Tibial nerve (tissue), 4 donors: ENCODE data around the gene PRKAR1B. TPM values are rescaled to one million over a fixed set of nuclear protein-coding genes. Genes with fewer than 3 reads are reported as not detected.

Experiments used
- DNase-seq, 2 donors: peaks; one replicate each; pipeline ENCODE4 v3.0.0-alpha.2; 2019; ENCODE audit warnings: low spot score in 2 of 2
- H3K27ac ChIP-seq, 4 donors: fragments of 200-600 bp; sonication (generic) in 3 of 4; one replicate each; pipeline ENCODE4 v1.5.1; 2017 to 2019; ENCODE audit warnings: mild to moderate bottlenecking in 1 of 4
- H3K27me3 ChIP-seq, 2 donors: fragments of 200-600 bp; sonication (generic) in 1 of 2; one replicate each; pipeline versions ENCODE4 v1.5.1 to v1.6.0; 2017 to 2019
- H3K36me3 ChIP-seq, 3 donors: fragments of 200-600 bp; sonication (generic); one replicate each; pipeline ENCODE4 v1.5.1; 2018 to 2019
- H3K4me1 ChIP-seq, 4 donors: fragments of 200-600 bp; sonication (generic) in 3 of 4; one replicate each; pipeline ENCODE4 v1.5.1; 2017 to 2019
- H3K4me3 ChIP-seq, 4 donors: fragments of 200-600 bp; sonication (generic) in 3 of 4; one replicate each; pipeline ENCODE4 v1.5.1; 2017 to 2019; ENCODE audit warnings: mild to moderate bottlenecking in 1 of 4, moderate library complexity in 1 of 4
- H3K9me3 ChIP-seq, 4 donors: fragments of 200-600 bp; sonication (generic) in 3 of 4; one replicate each; pipeline ENCODE4 v1.5.1; 2017 to 2019
- EP300 ChIP-seq, 2 donors: sonication (generic); formaldehyde crosslinking; IDR thresholded peaks; one replicate each; pipeline ENCODE4 v1.6.1; 2017; ENCODE audit warnings: antibody characterized with exemption in 2 of 2, mild to moderate bottlenecking in 1 of 2
- POLR2A ChIP-seq, 2 donors: fragments of 450-650 bp; IDR thresholded peaks; one replicate each; pipeline ENCODE4 v1.6.1; 2017; ENCODE audit warnings: antibody characterized with exemption in 2 of 2, mild to moderate bottlenecking in 2 of 2, moderate library complexity in 2 of 2
- WGBS, 2 donors: methylation state at CpG; one replicate each; pipeline ENCODE4 v1.1.5; 2018; 5-methylcytosine and 5-hydroxymethylcytosine counted together
- total RNA-seq, 4 donors: library from RNA; depleted of rRNA; stranded (reverse); fragments of >200 nt; gene quantifications; one replicate each; pipeline ENCODE4 v1.1.0, GENCODE V29; 2016
- TF ChIP-seq, protein P1 (sequence below), 5 experiments: fragments of 200-600 bp in 3 of 5; fragments of 450-650 bp in 2 of 5; sonication (generic) in 3 of 5; IDR thresholded peaks; one replicate each; pipeline ENCODE4 v1.5.1; 2016 to 2019; ENCODE audit warnings: antibody characterized with exemption in 5 of 5, mild to moderate bottlenecking in 3 of 5, moderate library complexity in 2 of 5

PRKAR1B gene
- total RNA-seq, 4 donors from 2014 or later, result 2.7 to 12.3 (median 4.8) TPM

DNA sequence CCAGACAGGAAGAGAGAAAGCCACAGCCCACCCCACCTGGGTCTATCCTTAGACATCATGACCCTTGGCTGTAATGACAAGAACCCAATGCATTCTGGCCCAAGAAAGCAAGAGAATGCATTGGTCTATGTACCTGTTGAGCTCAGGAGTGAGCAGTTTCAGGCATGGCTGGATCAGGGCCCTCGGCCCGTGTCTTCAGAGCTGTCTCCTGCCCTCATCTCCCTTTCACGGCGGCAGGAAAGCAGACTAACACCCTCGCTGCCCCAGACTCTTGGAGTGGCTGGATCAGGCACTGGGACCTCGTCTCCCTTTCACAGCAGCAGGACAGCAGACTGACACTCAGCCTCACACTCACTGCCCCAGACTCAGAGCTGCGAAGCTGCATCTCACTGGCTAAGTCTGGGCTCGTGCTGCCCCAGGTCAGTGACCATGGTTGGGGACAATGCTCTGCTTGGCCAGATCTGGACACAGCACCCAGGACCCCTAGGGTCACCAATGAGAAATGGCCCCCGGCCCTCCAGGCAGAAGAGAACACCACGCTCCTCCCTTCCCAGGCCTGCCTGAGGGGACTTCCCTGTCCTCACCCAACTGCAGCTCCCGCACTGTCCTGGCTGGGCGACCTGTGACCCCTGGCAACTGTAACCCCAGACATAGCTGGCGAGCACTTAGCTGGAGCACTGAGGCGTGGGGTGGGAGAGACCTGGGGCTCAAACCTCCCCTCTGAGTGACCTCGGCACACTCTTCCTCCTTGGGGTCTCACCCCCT lies 194.5 kb downstream of the PRKAR1B start:
- WGBS, 2 donors, result 74% methylated on average over 10 to 14 of the region's 15 CpGs
- H3K9me3 ChIP-seq, result peaks cover 0 to 10% (median 0%) of the 10 kb centered on the region in 4 donors
- no peak for TF ChIP-seq POLR2A (IDR thresholded peaks at IDR 0.05)
- TF ChIP-seq, protein P1, sequence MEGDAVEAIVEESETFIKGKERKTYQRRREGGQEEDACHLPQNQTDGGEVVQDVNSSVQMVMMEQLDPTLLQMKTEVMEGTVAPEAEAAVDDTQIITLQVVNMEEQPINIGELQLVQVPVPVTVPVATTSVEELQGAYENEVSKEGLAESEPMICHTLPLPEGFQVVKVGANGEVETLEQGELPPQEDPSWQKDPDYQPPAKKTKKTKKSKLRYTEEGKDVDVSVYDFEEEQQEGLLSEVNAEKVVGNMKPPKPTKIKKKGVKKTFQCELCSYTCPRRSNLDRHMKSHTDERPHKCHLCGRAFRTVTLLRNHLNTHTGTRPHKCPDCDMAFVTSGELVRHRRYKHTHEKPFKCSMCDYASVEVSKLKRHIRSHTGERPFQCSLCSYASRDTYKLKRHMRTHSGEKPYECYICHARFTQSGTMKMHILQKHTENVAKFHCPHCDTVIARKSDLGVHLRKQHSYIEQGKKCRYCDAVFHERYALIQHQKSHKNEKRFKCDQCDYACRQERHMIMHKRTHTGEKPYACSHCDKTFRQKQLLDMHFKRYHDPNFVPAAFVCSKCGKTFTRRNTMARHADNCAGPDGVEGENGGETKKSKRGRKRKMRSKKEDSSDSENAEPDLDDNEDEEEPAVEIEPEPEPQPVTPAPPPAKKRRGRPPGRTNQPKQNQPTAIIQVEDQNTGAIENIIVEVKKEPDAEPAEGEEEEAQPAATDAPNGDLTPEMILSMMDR (IDR thresholded peaks at IDR 0.05), result no peak
- no peak for TF ChIP-seq EP300 (IDR thresholded peaks at IDR 0.05)
- no peaks in the 10 kb centered on the region for H3K36me3 ChIP-seq
- DNase-seq, result no peak
- H3K4me3 ChIP-seq, result no peak overlapping the region
- no peak overlapping the region for H3K27ac ChIP-seq
- peaks cover 0 to under 1% (median 0%) of the 10 kb centered on the region in 4 donors for H3K4me1 ChIP-seq
- H3K27me3 ChIP-seq, result peaks cover 0 to 10% of the 10 kb centered on the region in 2 donors

DNA sequence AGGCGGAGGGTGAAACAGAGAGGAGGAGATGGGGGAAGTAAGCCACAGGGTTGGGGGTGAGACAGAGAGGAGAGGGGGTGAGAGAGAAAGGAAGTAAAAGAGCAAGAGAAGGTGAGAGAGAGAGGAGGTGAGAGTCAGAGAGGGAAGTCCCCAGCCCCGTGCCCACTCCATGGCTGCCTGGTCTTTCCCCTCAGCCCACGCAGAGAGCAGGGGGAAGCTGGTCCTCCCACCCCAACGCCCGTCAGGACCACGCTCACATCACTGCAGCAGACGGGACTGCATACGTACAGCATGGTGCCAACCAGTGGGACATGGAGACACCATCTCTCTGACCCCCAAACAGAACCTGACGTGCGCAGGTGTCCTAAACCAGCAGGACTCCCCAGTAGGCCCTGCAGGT lies 195.3 kb downstream of the PRKAR1B start:
- no peak for DNase-seq
- H3K27me3 ChIP-seq, result peaks cover 0 to 11% of the 10 kb centered on the region in 2 donors
- TF ChIP-seq, protein P1 (IDR thresholded peaks at IDR 0.05), result no peak
- TF ChIP-seq EP300 (IDR thresholded peaks at IDR 0.05), result no peak
- TF ChIP-seq POLR2A (IDR thresholded peaks at IDR 0.05), result no peak
- WGBS, 2 donors, result 74 to 79% methylated on average over 10 of the region's 10 CpGs
- peaks cover 0 to 12% (median 0%) of the 10 kb centered on the region in 4 donors for H3K9me3 ChIP-seq
- no peak overlapping the region for H3K4me3 ChIP-seq
- H3K4me1 ChIP-seq, result no peaks in the 10 kb centered on the region
- no peak overlapping the region for H3K27ac ChIP-seq
- H3K36me3 ChIP-seq, result no peaks in the 10 kb centered on the region

DNA sequence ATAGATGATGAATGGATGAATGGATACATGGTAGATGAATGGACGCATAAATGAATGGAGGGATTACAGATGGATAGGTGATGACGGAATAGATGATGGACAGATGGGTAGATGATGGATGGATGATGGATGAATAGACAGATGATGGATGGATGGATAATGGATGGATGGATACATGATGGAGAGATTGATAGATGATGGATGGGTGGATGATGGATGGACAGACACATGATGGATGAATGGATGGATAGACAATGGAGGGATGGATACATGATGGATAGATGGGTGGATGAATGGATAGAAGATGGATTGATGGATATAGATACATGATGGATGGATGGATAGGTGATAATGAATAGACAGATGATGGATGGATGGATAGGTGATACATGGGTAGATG lies 198.6 kb downstream of the PRKAR1B start:
- Histone ChIP-seq H3K27ac (no peak overlapping the region), H3K9me3 (peaks cover 0 to 11% (median 0%) of the 10 kb centered on the region in 4 donors), H3K36me3 (no peaks in the 10 kb centered on the region), H3K27me3 (peaks cover 0 to 11% of the 10 kb centered on the region in 2 donors), H3K4me1 (no peaks in the 10 kb centered on the region), H3K4me3 (no peak overlapping the region)
- DNase-seq, result no peak
- WGBS, 2 donors, result 91 to 98% methylated on average over 2 of the region's 2 CpGs
- TF ChIP-seq, protein P1 (IDR thresholded peaks at IDR 0.05), result no peak
- no peak for TF ChIP-seq POLR2A (IDR thresholded peaks at IDR 0.05)
- no peak for TF ChIP-seq EP300 (IDR thresholded peaks at IDR 0.05)

DNA sequence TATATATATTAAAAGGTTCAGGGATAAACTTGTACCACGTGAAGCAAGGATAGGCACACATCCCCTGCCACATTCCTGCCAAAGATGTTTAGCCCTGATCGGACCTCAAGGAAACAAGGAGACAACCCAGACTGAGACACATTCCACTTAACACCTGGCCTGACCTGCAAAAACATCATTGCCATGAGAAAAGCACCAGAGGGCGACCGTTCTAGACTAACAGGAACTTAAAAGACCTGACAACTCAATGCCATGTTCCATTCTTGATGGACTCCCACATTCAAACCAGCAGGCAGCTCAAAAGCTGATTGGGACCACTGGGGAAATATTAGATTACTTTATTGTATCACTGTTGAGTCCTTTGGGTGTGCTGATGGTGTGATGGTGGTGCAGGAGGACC lies 199.4 kb downstream of the PRKAR1B start:
- H3K4me1 ChIP-seq, result peaks cover 0 to 3% (median 1%) of the 10 kb centered on the region in 4 donors
- no peak for TF ChIP-seq EP300 (IDR thresholded peaks at IDR 0.05)
- WGBS, 2 donors, result 82 to 96% methylated on average over 4 of the region's 4 CpGs
- peaks cover 0 to 17% of the 10 kb centered on the region in 2 donors for H3K27me3 ChIP-seq
- H3K4me3 ChIP-seq, result no peak overlapping the region
- DNase-seq, result no peak
- peaks cover 0 to 11% (median 0%) of the 10 kb centered on the region in 4 donors for H3K9me3 ChIP-seq
- no peak overlapping the region for H3K27ac ChIP-seq
- H3K36me3 ChIP-seq, result no peaks in the 10 kb centered on the region

DNA sequence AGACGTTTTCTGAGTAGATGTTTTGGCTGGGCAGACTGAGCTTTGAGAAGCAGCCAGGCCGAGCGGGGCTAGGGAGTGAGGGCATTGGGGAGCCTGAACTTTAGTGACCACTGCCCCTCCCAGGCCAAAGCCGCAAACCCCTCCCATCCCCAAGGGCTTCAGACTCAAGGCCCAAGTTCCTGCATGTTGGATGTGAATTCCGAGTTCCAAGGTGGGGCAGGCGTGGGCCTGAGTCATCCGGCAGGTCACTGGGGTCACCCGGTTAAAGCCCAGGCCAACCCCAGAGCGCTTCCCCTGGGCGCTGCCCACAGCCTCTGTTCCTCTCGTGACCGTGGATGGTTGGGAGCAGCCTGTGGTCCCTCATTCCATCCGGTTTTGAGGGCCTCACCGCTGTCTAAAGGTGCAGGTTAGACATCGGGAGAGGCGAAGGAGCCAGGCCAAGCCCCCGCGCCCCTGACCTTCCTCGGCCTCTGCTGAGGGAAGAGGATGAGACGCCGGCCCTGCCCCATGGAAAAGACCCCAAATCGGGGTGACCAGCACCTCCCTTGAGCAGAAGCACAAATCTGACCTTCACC lies 200.5 kb downstream of the PRKAR1B start:
- WGBS, 2 donors, result 71 to 77% methylated on average over 21 to 22 of the region's 22 CpGs
- peaks cover 0 to 29% of the 10 kb centered on the region in 2 donors for H3K27me3 ChIP-seq
- DNase-seq, result no peak

More for the DNA sequence above, 200.5 kb downstream of the PRKAR1B start:
- TF ChIP-seq EP300 (IDR thresholded peaks at IDR 0.05), result no peak
- TF ChIP-seq, protein P1 (IDR thresholded peaks at IDR 0.05), result no peak
- TF ChIP-seq POLR2A (IDR thresholded peaks at IDR 0.05), result no peak
- Histone ChIP-seq H3K36me3 (no peaks in the 10 kb centered on the region), H3K4me1 (peaks cover 3 to 15% (median 10%) of the 10 kb centered on the region in 4 donors), H3K4me3 (no peak overlapping the region), H3K27ac (no peak overlapping the region), H3K9me3 (peaks cover 0 to 11% (median 0%) of the 10 kb centered on the region in 4 donors)
